ENCODE measurements around the gene ST3GAL5.

Gene ST3GAL5

DNA sequence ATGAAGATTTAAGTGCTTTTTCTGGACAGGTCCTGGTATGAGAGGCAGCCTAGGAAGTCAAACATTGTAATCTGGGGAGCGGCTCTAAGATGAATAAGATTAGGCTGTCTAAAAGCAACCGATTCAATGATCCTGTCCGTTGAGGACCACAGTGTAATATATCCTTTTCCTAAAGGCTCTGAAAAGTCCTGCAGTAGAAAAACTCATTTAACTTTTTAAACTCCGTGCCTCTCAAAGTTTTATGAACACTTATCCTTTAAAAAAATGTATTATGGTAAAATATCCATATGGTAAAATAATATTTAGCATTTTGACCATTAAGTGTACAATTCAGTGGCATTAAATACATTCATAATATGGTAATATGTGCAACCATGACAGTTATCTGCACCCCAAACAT lies 95.2 kb downstream of the ST3GAL5 start:
- in situ Hi-C loops (cut with HindIII; ENCODE audit: low sequenced_read_pairs): no loop called here

DNA sequence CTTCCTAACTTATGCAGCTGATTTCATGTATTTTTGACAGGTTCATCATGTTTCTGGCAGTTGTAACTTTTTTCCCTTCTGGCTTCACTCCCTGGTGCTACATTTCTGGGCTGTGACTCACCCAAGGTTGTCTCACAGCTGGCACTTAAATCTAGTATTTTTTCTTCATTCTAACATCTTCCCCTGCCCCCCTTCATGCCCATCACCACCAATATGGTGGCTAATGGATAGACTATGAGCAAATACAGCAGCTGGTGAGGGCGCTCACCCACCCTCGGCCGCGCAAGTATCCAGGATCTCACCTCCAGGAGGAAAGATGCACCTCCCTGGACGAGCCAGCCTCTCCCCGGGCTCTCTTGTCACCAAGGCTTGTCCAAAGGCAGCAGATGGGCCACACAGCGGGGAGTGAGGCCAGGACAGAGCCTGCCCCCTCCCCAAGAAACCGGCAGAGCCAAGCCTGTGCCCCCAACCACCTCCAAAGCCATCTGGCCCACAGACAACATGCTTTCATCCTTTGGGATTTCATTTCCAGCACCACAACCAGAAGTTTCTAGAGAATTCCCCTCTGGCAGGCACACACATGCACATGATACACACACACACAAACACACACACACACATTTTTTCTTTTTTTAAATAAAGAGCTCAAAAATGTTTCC lies 95.9 kb downstream of the ST3GAL5 start:
- in situ Hi-C loops (cut with HindIII; ENCODE audit: low sequenced_read_pairs): no loop called here

DNA sequence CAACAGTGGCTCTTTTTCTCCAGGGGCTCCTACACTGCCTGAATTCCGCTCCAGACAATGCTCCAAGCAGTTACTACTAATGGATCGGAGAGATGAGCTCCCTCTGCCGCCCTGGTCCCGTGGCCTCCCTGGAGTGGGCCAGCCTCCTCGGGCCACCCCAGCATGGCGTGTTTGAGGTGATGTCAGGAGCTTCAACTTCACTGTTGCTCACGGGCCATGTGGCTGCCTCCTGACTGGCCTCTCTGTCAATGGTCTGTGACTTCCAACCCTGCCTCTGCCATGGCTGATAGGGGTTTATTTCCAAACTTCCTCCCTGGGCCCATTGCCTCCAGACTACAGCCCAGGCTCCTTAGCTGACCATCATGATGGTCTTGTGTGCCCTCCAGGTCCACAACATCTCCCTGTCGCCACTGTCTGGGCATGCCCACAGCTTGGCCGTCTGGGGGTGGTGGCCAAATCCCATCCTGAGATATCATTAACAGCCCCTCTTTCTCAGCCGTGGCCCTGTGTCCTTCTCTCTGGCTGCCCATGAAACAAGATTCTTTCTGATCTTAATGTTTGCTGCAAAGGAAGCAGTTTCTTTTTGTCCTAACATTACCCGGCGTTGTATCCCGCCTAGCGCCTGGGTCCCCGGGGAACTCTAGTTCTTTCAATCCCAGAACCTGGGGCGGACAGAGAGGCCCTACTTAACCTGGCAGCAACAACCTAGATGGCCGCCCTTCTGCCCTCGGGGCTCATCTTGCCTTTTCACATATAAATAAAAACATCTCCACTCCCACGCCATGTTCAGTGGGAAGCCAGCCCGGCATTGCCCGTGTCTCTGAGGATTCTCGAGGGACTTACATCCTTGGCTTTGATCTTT lies 96.9 kb downstream of the ST3GAL5 start:
- in situ Hi-C loops (cut with HindIII; ENCODE audit: low sequenced_read_pairs): no loop called here

DNA sequence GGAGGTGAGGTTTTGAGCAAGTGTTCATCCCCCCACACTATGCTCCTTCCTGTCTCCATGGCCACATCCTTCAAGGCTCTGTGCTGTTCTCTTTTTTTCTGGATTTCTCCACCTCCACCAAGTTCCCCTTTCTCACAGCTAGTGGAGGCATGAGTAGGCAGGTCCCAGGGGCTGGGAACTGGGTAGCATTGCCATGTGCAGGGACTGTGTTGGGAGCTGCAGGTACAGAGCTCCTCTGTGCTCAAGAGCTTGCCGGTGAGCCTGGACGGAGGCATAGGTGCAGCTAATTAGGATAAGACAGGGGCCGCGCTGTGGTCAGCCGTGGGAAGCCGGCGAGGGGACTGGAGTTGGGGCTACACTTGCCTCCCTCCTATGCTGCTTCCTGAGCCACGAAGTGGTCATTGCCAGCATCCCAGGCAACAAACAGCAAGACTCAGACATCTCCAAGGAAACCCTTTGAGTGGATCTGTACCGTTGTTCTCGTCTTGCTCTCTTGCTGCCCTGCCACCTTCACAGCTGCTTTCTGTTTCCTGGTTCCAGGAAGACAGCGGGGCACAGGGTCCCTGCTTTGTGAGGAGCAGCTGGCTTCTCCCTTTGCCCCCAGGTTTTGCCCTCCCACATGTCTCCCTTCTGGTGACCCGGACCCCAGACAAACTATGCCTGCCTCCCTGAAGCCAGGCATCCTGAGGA lies 98.1 kb downstream of the ST3GAL5 start:
- in situ Hi-C loops (cut with HindIII; ENCODE audit: low sequenced_read_pairs): no loop called here

DNA sequence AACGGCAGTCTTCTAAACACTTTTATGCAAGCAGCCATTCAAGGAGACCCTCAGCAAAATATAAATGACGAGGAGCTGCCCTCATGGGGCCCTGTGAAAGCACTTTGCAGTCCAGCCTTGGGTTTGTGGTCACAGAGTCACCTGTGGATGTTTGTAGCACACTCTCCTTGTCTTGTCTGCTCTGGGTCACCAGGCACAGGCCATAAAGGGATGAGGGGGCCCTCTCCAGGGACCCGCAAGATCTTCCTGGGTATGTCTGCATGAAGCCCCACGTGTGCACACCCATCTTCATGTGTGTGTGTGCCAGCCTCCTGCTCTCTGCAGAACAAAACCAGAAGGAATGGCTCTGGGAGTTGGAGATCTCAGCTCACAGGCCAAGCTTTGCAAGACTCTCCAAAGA lies 98.8 kb downstream of the ST3GAL5 start:
- in situ Hi-C loops (cut with HindIII; ENCODE audit: low sequenced_read_pairs): no loop called here

DNA sequence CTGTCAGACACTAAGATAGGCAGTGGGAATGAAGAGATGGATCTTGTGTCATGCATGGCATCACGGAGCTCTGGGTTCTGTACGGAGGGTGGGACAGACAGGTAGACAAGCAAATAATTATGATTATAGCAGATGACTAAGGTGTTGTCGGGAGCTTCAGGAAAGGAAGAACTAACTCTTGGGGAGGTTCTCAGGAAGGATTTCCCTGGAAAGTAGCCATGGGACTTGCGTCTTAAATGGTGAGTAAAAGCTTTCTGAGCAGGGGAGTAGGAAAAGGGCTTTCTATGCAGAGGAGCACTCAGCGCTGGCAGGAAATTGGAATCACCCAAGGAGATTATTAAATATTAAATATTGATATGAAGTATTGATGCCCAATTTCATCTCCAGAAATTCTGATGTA lies 99.5 kb downstream of the ST3GAL5 start:
- in situ Hi-C loops (cut with HindIII; ENCODE audit: low sequenced_read_pairs): no loop called here

DNA sequence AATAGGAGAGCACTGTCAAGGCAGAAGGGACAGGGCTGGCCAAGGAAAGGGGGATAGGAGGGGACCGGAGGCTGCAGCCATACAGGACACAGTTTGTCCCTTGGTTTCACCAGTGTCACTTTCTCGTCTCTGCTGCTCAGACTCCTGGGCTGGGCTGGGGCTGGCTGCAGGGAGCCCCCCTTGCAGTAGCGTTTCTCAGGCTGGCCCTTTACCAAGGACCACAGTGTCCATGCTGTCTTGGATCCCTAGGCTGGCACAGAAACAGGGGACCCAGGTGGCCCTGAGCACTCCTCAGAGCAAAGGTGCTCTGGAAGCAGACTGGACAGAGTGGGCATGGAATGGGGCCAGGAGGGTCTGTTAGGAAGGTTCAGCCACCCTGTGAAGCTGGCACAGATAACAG lies 100.2 kb downstream of the ST3GAL5 start:
- in situ Hi-C loops (cut with HindIII; ENCODE audit: low sequenced_read_pairs): no loop called here

DNA sequence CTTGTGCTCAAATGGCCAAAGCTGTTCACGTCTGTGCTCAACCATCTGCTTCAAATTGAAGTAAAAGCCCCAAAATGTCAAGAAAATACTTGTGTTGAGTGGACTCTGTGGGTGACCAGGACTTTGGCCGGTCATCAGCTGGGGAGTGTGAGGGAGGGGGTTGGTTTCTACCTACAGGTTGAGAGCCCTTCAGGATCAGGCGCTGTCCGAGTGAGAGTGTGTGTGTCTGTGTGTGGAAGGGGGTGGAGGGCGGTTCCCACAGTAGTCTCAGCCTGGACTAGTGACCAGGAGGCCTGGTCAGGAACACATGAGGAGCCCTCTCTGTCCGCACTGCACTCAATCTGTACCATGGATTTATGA lies 100.8 kb downstream of the ST3GAL5 start:
- in situ Hi-C loops (cut with HindIII; ENCODE audit: low sequenced_read_pairs): no loop called here

DNA sequence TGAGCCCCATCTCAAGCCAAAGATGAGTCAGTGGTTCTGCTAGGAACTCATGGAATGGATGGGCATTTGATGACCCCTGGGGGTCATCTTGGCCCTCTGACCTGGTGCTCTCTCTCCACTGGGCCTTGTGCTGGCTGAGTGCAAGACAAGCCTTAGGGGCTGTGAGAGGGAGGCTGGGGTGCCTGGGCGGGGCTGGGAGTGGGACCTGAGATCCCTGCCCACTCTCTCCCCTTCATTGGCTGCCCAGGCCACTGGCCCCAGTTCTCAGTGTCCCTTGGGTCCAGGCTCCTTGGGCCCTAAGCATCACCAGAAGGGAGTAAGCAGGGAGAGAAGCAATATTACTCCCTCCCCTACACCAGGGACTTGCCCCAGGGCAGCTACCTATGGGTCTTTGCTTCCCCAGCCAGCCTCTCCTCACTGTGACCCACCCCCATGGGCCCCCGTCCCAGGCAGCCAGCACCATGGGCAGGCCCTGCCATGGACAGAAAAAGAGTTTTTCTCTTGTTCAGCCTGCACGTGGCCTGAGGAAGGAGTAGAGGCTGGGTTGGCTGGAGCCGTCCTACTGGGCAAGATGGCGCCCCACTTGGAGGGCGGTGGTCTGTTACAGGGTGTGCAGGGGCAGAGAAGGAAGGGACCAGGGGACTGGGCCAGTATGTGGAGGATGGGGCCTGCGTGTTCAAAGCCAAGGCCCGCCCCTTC lies 101.4 kb downstream of the ST3GAL5 start:
- in situ Hi-C loops (cut with HindIII; ENCODE audit: low sequenced_read_pairs): no loop called here

All from endothelial cell of hepatic sinusoid (primary cell).